Astrocyte (in vitro differentiated cells and primary cell): ENCODE results near the gene NPAS3. TPM values are rescaled to one million over a fixed set of nuclear protein-coding genes. Genes with fewer than 3 reads are reported as not detected.
A peak's percentile ranks its signal among the peaks of the same experiment; 100 is the strongest.

ENCODE experiments used
- DNase-seq: peaks from one replicate; pipeline ENCODE4 v3.0.0-alpha.2; 2010; ENCODE audit warnings: low read depth
- FAIRE-seq: peaks from 2 replicates; lab custom pipeline; 2011; peaks lifted over from hg19 to GRCh38; lab: Jason Lieb, UNC
- H2AFZ ChIP-seq: 2 replicates; pipeline ENCODE4 v1.6.0; 2012; ENCODE audit warnings: low read depth, low read length, inconsistent platforms
- H3K27ac ChIP-seq: 2 replicates; pipeline ENCODE4 v1.5.1; 2011; ENCODE audit warnings: low read depth, low read length, inconsistent platforms
- H3K27me3 ChIP-seq: 2 replicates; pipeline ENCODE4 v1.6.0; 2011; ENCODE audit warnings: low read length, inconsistent platforms; ENCODE audit not compliant: insufficient read depth
- H3K36me3 ChIP-seq: 2 replicates; pipeline ENCODE4 v1.5.1; 2011; ENCODE audit warnings: low read length, inconsistent platforms; ENCODE audit not compliant: insufficient read depth
- H3K4me1 ChIP-seq: 2 replicates; pipeline ENCODE4 v1.5.1; 2011; ENCODE audit warnings: low read length, inconsistent platforms; ENCODE audit not compliant: insufficient read depth
- H3K4me2 ChIP-seq: 2 replicates; pipeline ENCODE4 v1.6.0; 2012; ENCODE audit warnings: low read length, inconsistent platforms
- H3K4me3 ChIP-seq: 2 replicates; pipeline ENCODE4 v1.5.1; 2011; ENCODE audit warnings: low read depth, mild to moderate bottlenecking, low read length, inconsistent platforms; ENCODE audit not compliant: insufficient read depth
- H3K79me2 ChIP-seq: 2 replicates; pipeline ENCODE4 v1.6.0; 2012; ENCODE audit warnings: mild to moderate bottlenecking, low read length, inconsistent platforms; ENCODE audit not compliant: insufficient read depth
- H3K9ac ChIP-seq: 2 replicates; pipeline ENCODE4 v1.6.0; 2012; ENCODE audit warnings: mild to moderate bottlenecking, low read length, inconsistent platforms
- H3K9me3 ChIP-seq: 2 replicates; pipeline ENCODE4 v1.5.1; 2012; ENCODE audit warnings: low read depth, mild to moderate bottlenecking, low read length, inconsistent platforms; ENCODE audit not compliant: insufficient read depth
- H4K20me1 ChIP-seq: 2 replicates; pipeline ENCODE4 v1.6.0; 2012; ENCODE audit warnings: low read length, inconsistent platforms; ENCODE audit not compliant: insufficient read depth
- H3K27ac Mint-ChIP-seq: one replicate; pipeline ENCODE4 v1.8.0; 2021; ENCODE audit warnings: mild to moderate bottlenecking, mixed read lengths; ENCODE audit not compliant: unreplicated experiment
- H3K27me3 Mint-ChIP-seq: one replicate; pipeline ENCODE4 v1.8.0; 2021; ENCODE audit warnings: low read depth, mixed read lengths; ENCODE audit not compliant: unreplicated experiment
- H3K36me3 Mint-ChIP-seq: one replicate; pipeline ENCODE4 v1.8.0; 2021; ENCODE audit warnings: low read depth, mixed read lengths; ENCODE audit not compliant: unreplicated experiment
- H3K4me1 Mint-ChIP-seq: one replicate; pipeline ENCODE4 v1.8.0; 2021; ENCODE audit warnings: low read depth, mixed read lengths; ENCODE audit not compliant: unreplicated experiment
- H3K4me3 Mint-ChIP-seq: one replicate; pipeline ENCODE4 v1.8.0; 2021; ENCODE audit warnings: mild to moderate bottlenecking, moderate library complexity, mixed read lengths; ENCODE audit not compliant: unreplicated experiment
- H3K9me3 Mint-ChIP-seq: one replicate; pipeline ENCODE4 v1.8.0; 2021; ENCODE audit warnings: mild to moderate bottlenecking, mixed read lengths; ENCODE audit not compliant: unreplicated experiment
- EZH2 ChIP-seq: IDR thresholded peaks from 2 replicates; pipeline ENCODE4 v1.6.1; 2012; ENCODE audit warnings: mild to moderate bottlenecking, low read length, inconsistent platforms; ENCODE audit not compliant: insufficient read depth
- total RNA-seq: library from RNA; stranded (reverse); gene quantifications from 2 replicates; pipeline ENCODE4 v1.2.1, GENCODE V29; 2021
- TF ChIP-seq, protein P1 (sequence below): IDR thresholded peaks from 2 replicates; pipeline ENCODE4 v1.5.1; 2011; ENCODE audit warnings: low read depth, mild to moderate bottlenecking, inconsistent platforms, low read length, moderate library complexity; ENCODE audit not compliant: insufficient read depth

The NPAS3 gene
- total RNA-seq, 1 donor from 2014 or later, result 2.6 TPM

DNA sequence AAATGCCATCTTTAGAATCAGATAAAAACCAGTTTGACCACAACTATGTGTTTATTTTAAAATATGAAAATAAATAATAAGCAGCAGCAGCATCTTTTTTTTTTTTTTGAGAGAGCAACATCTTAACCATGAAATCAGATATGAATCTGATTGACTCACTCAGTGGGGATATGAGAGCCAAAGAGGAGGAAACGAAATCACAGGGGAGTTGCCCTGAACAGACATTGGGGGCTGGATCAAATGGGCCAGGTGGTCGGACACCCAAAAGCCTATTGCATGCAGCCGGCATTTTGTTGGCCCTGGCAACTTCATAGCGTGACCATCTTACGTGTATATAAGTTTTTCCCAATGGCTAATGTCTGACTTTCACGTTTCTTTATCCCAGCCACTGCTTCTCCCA, 321.1 kb downstream of the NPAS3 start:
- no peak for DNase-seq
- no peaks in the 10 kb centered on the region for H3K36me3 ChIP-seq
- no peaks in the 10 kb centered on the region for H3K9me3 Mint-ChIP-seq
- no peaks in the 10 kb centered on the region for H3K4me1 Mint-ChIP-seq
- no peak overlapping the region for H3K9ac ChIP-seq
- no peak overlapping the region for H3K4me3 ChIP-seq
- no peaks in the 10 kb centered on the region for H3K36me3 Mint-ChIP-seq
- H3K27ac Mint-ChIP-seq, result no peak overlapping the region
- no peaks in the 10 kb centered on the region for H3K9me3 ChIP-seq
- FAIRE-seq, result no peak
- no peaks in the 10 kb centered on the region for H4K20me1 ChIP-seq
- no peaks in the 10 kb centered on the region for H3K4me1 ChIP-seq
- H3K79me2 ChIP-seq, result no peaks in the 10 kb centered on the region
- H3K4me2 ChIP-seq, result no peak overlapping the region
- no peak for TF ChIP-seq EZH2
- TF ChIP-seq, protein P1, sequence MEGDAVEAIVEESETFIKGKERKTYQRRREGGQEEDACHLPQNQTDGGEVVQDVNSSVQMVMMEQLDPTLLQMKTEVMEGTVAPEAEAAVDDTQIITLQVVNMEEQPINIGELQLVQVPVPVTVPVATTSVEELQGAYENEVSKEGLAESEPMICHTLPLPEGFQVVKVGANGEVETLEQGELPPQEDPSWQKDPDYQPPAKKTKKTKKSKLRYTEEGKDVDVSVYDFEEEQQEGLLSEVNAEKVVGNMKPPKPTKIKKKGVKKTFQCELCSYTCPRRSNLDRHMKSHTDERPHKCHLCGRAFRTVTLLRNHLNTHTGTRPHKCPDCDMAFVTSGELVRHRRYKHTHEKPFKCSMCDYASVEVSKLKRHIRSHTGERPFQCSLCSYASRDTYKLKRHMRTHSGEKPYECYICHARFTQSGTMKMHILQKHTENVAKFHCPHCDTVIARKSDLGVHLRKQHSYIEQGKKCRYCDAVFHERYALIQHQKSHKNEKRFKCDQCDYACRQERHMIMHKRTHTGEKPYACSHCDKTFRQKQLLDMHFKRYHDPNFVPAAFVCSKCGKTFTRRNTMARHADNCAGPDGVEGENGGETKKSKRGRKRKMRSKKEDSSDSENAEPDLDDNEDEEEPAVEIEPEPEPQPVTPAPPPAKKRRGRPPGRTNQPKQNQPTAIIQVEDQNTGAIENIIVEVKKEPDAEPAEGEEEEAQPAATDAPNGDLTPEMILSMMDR, result no peak
- no peaks in the 10 kb centered on the region for H3K27me3 Mint-ChIP-seq
- H3K27ac ChIP-seq, result no peak overlapping the region
- H3K27me3 ChIP-seq, result no peaks in the 10 kb centered on the region
- no peak overlapping the region for H3K4me3 Mint-ChIP-seq
- no peak overlapping the region for H2AFZ ChIP-seq

- Histone ChIP-seq H3K27ac (no peak overlapping the region), H3K36me3 (no peaks in the 10 kb centered on the region), H2AFZ (no peak overlapping the region), H3K79me2 (no peaks in the 10 kb centered on the region), H3K9ac (no peak overlapping the region), H3K9me3 (no peaks in the 10 kb centered on the region), H3K4me2 (peak overlapping the region; percentile 51), H3K27me3 (no peaks in the 10 kb centered on the region), H3K4me1 (peaks cover 6% of the 10 kb centered on the region), H4K20me1 (no peaks in the 10 kb centered on the region), H3K4me3 (no peak overlapping the region)
- peaks cover 10% of the 10 kb centered on the region for H3K4me1 Mint-ChIP-seq
- H3K27me3 Mint-ChIP-seq, result peaks cover 3% of the 10 kb centered on the region
- H3K36me3 Mint-ChIP-seq, result no peaks in the 10 kb centered on the region
- H3K9me3 Mint-ChIP-seq, result no peaks in the 10 kb centered on the region
- TF ChIP-seq EZH2, result no peak
- TF ChIP-seq, protein P1, result no peak
- no peak for FAIRE-seq
- peak; percentile 70 for DNase-seq
- H3K4me3 Mint-ChIP-seq, result no peak overlapping the region
- H3K27ac Mint-ChIP-seq, result peak overlapping the region; percentile 55
These were observed 332.5 kb downstream of the NPAS3 start for GRCh38 chr14:33271216-33271615.

GRCh38 chr14:33271891-33272290, 333.2 kb downstream of the NPAS3 start:
- H2AFZ ChIP-seq, result no peak overlapping the region

More at GRCh38 chr14:33271891-33272290, 333.2 kb downstream of the NPAS3 start:
- DNase-seq, result no peak
- H3K4me1 ChIP-seq, result peaks cover 6% of the 10 kb centered on the region
- no peak overlapping the region for H3K27ac Mint-ChIP-seq
- no peak overlapping the region for H3K9ac ChIP-seq
- H3K36me3 Mint-ChIP-seq, result no peaks in the 10 kb centered on the region
- no peaks in the 10 kb centered on the region for H3K27me3 ChIP-seq
- no peak overlapping the region for H3K27ac ChIP-seq
- H3K9me3 ChIP-seq, result no peaks in the 10 kb centered on the region
- no peak overlapping the region for H3K4me2 ChIP-seq
- no peak for TF ChIP-seq EZH2
- TF ChIP-seq, protein P1, result no peak
- H3K79me2 ChIP-seq, result no peaks in the 10 kb centered on the region
- FAIRE-seq, result no peak
- H3K9me3 Mint-ChIP-seq, result no peaks in the 10 kb centered on the region
- H3K36me3 ChIP-seq, result no peaks in the 10 kb centered on the region
- no peak overlapping the region for H3K4me3 Mint-ChIP-seq
- H4K20me1 ChIP-seq, result no peaks in the 10 kb centered on the region
- no peak overlapping the region for H3K4me3 ChIP-seq
- H3K4me1 Mint-ChIP-seq, result peaks cover 10% of the 10 kb centered on the region
- peaks cover 3% of the 10 kb centered on the region for H3K27me3 Mint-ChIP-seq
